22Rv1 (cell line): ENCODE measurements around the gene PPM1H.

Experiments
- H3K27ac ChIP-seq: fragments of 450-650 bp; 2 replicates; pipeline ENCODE4 v1.5.1; 2017
- CTCF ChIP-seq: fragments of 450-650 bp; IDR thresholded peaks from 2 replicates; pipeline ENCODE4 v1.5.1; 2017; ENCODE audit warnings: mild to moderate bottlenecking
- ZFX ChIP-seq: fragments of 450-650 bp; IDR thresholded peaks from 2 replicates; pipeline ENCODE4 v1.6.1; 2017; ENCODE audit warnings: antibody characterized with exemption, borderline replicate concordance

The PPM1H gene

DNA sequence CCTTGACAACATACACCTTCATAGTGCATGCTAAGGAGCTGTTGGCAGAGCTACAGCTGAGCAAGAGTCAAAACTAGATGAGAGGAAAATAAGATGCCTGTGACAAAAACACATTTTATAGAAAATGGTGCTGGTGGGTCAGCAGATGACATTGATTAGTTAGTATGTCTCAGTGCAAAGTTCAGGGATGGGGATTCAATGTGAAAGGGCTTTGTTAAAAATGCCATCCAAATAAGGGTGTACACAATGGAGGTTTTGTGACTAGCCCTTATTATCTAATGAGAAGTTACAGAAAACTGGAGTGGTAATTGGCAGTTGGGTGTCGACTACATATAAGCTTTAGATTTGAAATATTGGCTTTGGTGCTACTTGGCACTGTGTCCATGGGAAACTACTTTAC, 299.3 kb downstream of the PPM1H start:
- no peak overlapping the region for H3K27ac ChIP-seq
- TF ChIP-seq ZFX (no peak), CTCF (no peak)

- H3K27ac ChIP-seq = no peak overlapping the region
- TF ChIP-seq CTCF = no peak
- no peak for TF ChIP-seq ZFX
Observed at GRCh38 chr12:62632411-62632918, 302.5 kb downstream of the PPM1H start.

DNA sequence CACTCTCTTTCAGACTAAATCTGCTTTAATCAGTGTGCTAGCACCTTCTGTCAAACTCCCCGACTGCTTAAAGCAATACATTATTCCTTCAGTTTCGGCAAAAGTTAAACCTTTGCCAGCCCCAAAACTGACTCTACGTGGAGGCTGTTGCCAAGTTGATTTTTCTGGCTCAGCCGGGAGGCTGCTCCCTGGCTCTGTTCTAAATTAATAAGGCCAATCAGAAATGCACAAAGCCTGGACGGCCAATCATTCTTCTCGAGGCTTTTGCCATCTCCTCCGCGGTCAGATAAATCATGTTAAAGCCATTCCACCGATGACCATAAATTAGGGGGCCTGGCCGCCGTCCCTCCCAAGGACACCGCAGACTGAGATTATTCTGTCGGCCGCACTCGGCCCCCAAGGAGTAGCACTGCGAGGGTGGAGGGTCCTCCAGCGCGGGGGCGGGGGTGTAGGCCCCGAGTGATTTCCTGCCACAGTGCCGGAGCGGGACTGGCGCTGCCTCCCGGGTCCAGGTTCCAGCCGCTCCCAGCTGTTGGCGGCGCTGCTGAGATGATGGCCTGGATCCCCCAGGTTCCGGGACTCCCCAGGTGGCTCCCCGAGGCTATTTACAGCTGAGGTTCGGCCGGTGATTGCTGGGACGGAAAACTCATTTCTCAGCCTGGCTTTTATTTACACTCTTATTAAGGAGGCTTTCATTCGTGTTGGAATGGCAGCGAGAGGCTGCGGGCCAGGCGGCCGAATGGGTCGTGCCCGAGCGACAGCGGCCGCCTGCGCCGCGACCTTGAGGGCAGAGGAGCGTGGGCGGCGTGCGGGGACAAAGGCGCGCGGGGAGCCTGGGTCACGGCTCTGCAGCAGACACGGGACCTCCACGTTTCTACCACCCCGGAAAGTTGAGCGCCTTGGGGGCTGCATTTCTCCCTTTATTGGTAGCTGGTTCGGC, 303.2 kb downstream of the PPM1H start:
- no peak overlapping the region for H3K27ac ChIP-seq
- TF ChIP-seq ZFX (no peak), CTCF (no peak)

DNA sequence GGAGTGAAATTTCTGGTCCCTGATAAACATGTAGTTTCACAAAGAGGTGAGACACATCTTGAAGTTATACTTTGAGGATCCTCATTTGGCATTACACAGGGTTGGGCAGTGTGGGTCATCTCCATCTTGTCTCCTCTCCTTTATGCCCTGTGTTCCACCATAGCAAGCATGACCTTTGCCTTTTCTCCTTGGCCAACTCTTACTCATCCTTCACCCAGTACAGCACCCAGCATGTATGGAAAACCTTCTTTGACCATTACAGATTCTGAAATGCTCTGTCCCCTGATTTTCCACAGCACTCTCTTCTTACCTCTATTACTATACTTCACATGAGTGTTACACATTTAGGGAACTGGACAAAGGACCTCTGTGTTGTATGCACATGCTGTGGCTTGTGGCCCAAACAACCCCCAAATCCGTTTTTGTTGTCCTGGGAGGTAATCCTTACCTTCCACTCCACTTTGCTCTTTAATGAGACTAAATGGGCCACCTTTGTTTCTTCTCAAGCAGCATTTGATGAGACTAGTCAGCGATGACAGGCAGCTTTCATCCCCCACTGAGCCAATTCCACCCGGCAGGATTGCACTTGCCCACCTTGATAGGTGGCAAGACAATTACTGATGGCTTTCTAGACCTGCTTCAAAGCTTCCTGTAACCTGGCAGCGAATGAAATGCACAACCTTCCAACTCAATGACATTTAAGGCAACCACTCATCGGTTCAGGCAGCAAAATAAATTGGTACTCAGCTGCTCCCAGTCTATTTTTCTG, 304.8 kb downstream of the PPM1H start:
- no peak overlapping the region for H3K27ac ChIP-seq
- no peak for TF ChIP-seq CTCF

GRCh38 chr12:62629413-62629812, 305.5 kb downstream of the PPM1H start:
- no peak overlapping the region for H3K27ac ChIP-seq
- no peak for TF ChIP-seq ZFX
- no peak for TF ChIP-seq CTCF

GRCh38 chr12:62627181-62627580, 307.8 kb downstream of the PPM1H start:
- no peak overlapping the region for H3K27ac ChIP-seq
- TF ChIP-seq ZFX = no peak
- TF ChIP-seq CTCF = no peak

GRCh38 chr12:62625228-62625627, 309.7 kb downstream of the PPM1H start:
- H3K27ac ChIP-seq = no peak overlapping the region
- no peak for TF ChIP-seq ZFX
